Heart right ventricle (tissue), 16 donors: ENCODE data around the gene FGF18. TPM values are rescaled to one million over a fixed set of nuclear protein-coding genes. Genes with fewer than 3 reads are reported as not detected.
"Not testable (repeated sequence)": the region's sequence is repeated elsewhere in the genome, so short reads cannot be mapped to it uniquely, and the experiment has no call there.

ENCODE experiments used
- ATAC-seq, 8 donors: fragments of 200-7000 bp; cut with Tn5 transposase; one replicate each; pipeline ENCODE4 v1.9.1; 2020; ENCODE audit warnings: mild to moderate bottlenecking in 8 of 8, moderate library complexity in 8 of 8, moderate number of reproducible peaks in 1 of 8
- DNase-seq, 2 donors: peaks; one replicate each; pipeline ENCODE4 v3.0.0-alpha.2; 2020
- H3K27ac ChIP-seq, 10 donors: fragments of 200-600 bp; sonication (generic) in 2 of 10; one replicate each; pipeline versions ENCODE4 v1.5.0 to v1.8.0; 2020 to 2022; ENCODE audit warnings: mild to moderate bottlenecking in 3 of 10
- H3K27me3 ChIP-seq, 7 donors: fragments of 200-600 bp; one replicate each; pipeline ENCODE4 v1.8.0; 2021 to 2022; ENCODE audit warnings: mild to moderate bottlenecking in 2 of 7
- H3K36me3 ChIP-seq, 9 donors: fragments of 200-600 bp; sonication (generic) in 1 of 9; one replicate each; pipeline versions ENCODE4 v1.5.0 to v1.8.0; 2020 to 2022; ENCODE audit warnings: mild to moderate bottlenecking in 2 of 9
- H3K4me1 ChIP-seq, 9 donors: fragments of 200-600 bp; sonication (generic) in 1 of 9; one replicate each; pipeline versions ENCODE4 v1.5.0 to v1.8.0; 2020 to 2022; ENCODE audit warnings: mild to moderate bottlenecking in 4 of 9
- H3K4me3 ChIP-seq, 10 donors: fragments of 200-600 bp; sonication (generic) in 2 of 10; one replicate each; pipeline versions ENCODE4 v1.5.0 to v1.8.0; 2020 to 2022; ENCODE audit warnings: mild to moderate bottlenecking in 7 of 10, moderate library complexity in 2 of 10
- H3K9me3 ChIP-seq, 11 donors: fragments of 200-600 bp in 10 of 11; sonication (generic) in 2 of 11; one replicate each; pipeline versions ENCODE4 v1.5.0 to v1.8.0; 2013 to 2022; ENCODE audit warnings: mild to moderate bottlenecking in 2 of 11, control low read depth in 1 of 11, moderate library complexity in 1 of 11
- CTCF ChIP-seq, 9 donors: fragments of 200-600 bp; sonication (generic) in 2 of 9; IDR thresholded peaks; one replicate each; pipeline versions ENCODE4 v1.5.0 to v1.8.0; 2021 to 2022; ENCODE audit warnings: antibody characterized with exemption in 9 of 9, mild to moderate bottlenecking in 5 of 9, moderate library complexity in 1 of 9
- WGBS, 2 donors: extraction: QIAGEN DNeasy Blood & Tissue Kit; methylation state at CpG; one replicate each; pipeline ENCODE4 v1.1.7; 2013; ENCODE audit warnings: inconsistent platforms in 1 of 2; 5-methylcytosine and 5-hydroxymethylcytosine counted together
- intact Hi-C, 10 donors: fragments of 100-400 bp; cut with DNase I; formaldehyde crosslinking; loops; one replicate each; pipeline versions ENCODE4 v1.11.1 to v1.14.2; 2022
- polyA plus RNA-seq, 2 donors: library from polyadenylated mRNA; stranded (reverse); fragments of 200-250 nt; gene quantifications; one replicate each; pipeline ENCODE4 v1.2.3, GENCODE V29; 2013
- total RNA-seq, 10 donors: library from RNA; stranded (reverse); fragmentation: NEBNext Ultra II Directional in 3 of 10; extraction: Animal tissue kit (Norgen Biotek cat#: 25700) in 3 of 10; gene quantifications; one replicate each; pipeline versions ENCODE4 v1.2.1 to v1.2.4, GENCODE V29; 2021 to 2023
- donor health status: Arrhythmogenic right ventricular cardiomyopathy.
- donor health status: ischemic (EF 13 %, LVEDD 7.1; RV severe dilation, severe dysfunction).
- donor health status: healthy with polysubstance abuse.
- donor health status: DM: no; HTN: yes; CAD: no.
- donor health status: DM: no; HTN: no; CAD: no.
- donor health status: ischemic (EF 25% LVEDD 6.9; RV normal size, moderate dysfunction).
- donor health status: ischemic (EF 25% LVEDD 5.7; RV mildly dilated, moderate dysfunction).
- donor health status: healthy.
- donor health status: DM: yes; HTN: yes; CAD: no.
- donor health status: Ischemic cardiomyopathy.
- donor health status: ischemic (EF 35%, LVEDD 5.7; RV mildly dilated, moderate dysfunction).
- donor health status: nonischemic (EF 11% LVEDD 7.7; RV severe dilation, severe dysfunction).
- donor health status: DM: yes; HTN: yes; CAD: no.
- donor health status: PGD.
- donor health status: ischemic (EF 29% LVEDD 5.4; RV normal size, mild dysfunction).
- donor health status: nonischemic (EF 23%, LVEDD 6.1; RV moderate dilation, normal function).

The FGF18 gene
- total and polyA plus RNA-seq, 12 donors = 1.7 to 39.2 (median 13.7) TPM

GRCh38 chr5:171397190-171397589 lies 22.3 kb upstream of the FGF18 start:
- TF ChIP-seq CTCF (IDR thresholded peaks at IDR 0.05) = no peak
- WGBS, 2 donors = 85 to 88% methylated on average over 2 of the region's 2 CpGs
- ATAC-seq (no peak), DNase-seq (no peak)
- intact Hi-C loops = no loop called here
- no peak overlapping the region for H3K4me3 ChIP-seq
- H3K9me3 ChIP-seq = no peaks in the 10 kb centered on the region
- peaks cover 0 to 100% (median 28%) of the 10 kb centered on the region in 9 donors for H3K36me3 ChIP-seq
- H3K4me1 ChIP-seq = peaks cover 0 to 48% (median 27%) of the 10 kb centered on the region in 9 donors
- no peak overlapping the region for H3K27ac ChIP-seq
- H3K27me3 ChIP-seq = no peaks in the 10 kb centered on the region

- WGBS, 2 donors = 95 to 97% methylated on average over 4 of the region's 4 CpGs
- intact Hi-C loops = no loop called here
- no peak overlapping the region for H3K4me3 ChIP-seq
- DNase-seq (no peak), ATAC-seq (no peak)
- no peak overlapping the region for H3K27ac ChIP-seq
- no peaks in the 10 kb centered on the region for H3K27me3 ChIP-seq
- TF ChIP-seq CTCF (IDR thresholded peaks at IDR 0.05) = no peak
- peaks cover 0 to 98% (median 28%) of the 10 kb centered on the region in 9 donors for H3K36me3 ChIP-seq
- no peaks in the 10 kb centered on the region for H3K9me3 ChIP-seq
- H3K4me1 ChIP-seq = peaks cover 0 to 44% (median 24%) of the 10 kb centered on the region in 9 donors
Observed at GRCh38 chr5:171397599-171397998, 21.8 kb upstream of the FGF18 start.

GRCh38 chr5:171398660-171399059 lies 20.8 kb upstream of the FGF18 start:
- H3K27me3 ChIP-seq, intact Hi-C loops, DNase-seq, H3K4me3 ChIP-seq, H3K27ac ChIP-seq, H3K9me3 ChIP-seq: not testable (repeated sequence)
- WGBS, 2 donors = 91 to 94% methylated on average over 9 of the region's 9 CpGs
- ATAC-seq = peak in 3 of 8 donors; percentile 7 to 22 (median 18)
- Histone ChIP-seq H3K4me1 (peaks cover 0 to 43% (median 24%) of the 10 kb centered on the region in 9 donors), H3K36me3 (peaks cover 0 to 89% (median 19%) of the 10 kb centered on the region in 9 donors)

- Histone ChIP-seq H3K27ac (no peak overlapping the region), H3K9me3 (no peaks in the 10 kb centered on the region), H3K27me3 (no peaks in the 10 kb centered on the region), H3K4me3 (no peak overlapping the region), H3K36me3 (peaks cover 0 to 80% (median 19%) of the 10 kb centered on the region in 9 donors), H3K4me1 (peaks cover 0 to 46% (median 24%) of the 10 kb centered on the region in 9 donors)
- TF ChIP-seq CTCF (IDR thresholded peaks at IDR 0.05) = no peak
- no peak for ATAC-seq
- intact Hi-C loops = no loop called here
- WGBS, 2 donors = 80 to 90% methylated on average over 7 of the region's 7 CpGs
- DNase-seq = no peak
Observed at GRCh38 chr5:171400169-171400568, 19.3 kb upstream of the FGF18 start.

- TF ChIP-seq CTCF (IDR thresholded peaks at IDR 0.05) = no peak
- H3K9me3 ChIP-seq = no peaks in the 10 kb centered on the region
- H3K36me3 ChIP-seq = peaks cover 0 to 80% (median 30%) of the 10 kb centered on the region in 9 donors
Observed at GRCh38 chr5:171401167-171401947, 18.1 kb upstream of the FGF18 start.

GRCh38 chr5:171402751-171403150 lies 16.7 kb upstream of the FGF18 start:
- H3K27me3 ChIP-seq, DNase-seq, intact Hi-C loops, H3K4me3 ChIP-seq, H3K9me3 ChIP-seq, H3K27ac ChIP-seq, ATAC-seq: not testable (repeated sequence)
- H3K4me1 ChIP-seq = peaks cover 0 to 39% (median 21%) of the 10 kb centered on the region in 9 donors
- H3K36me3 ChIP-seq = peaks cover 0 to 80% (median 32%) of the 10 kb centered on the region in 9 donors

More at GRCh38 chr5:171401167-171401947, 18.1 kb upstream of the FGF18 start:
- Histone ChIP-seq H3K4me3 (no peak overlapping the region), H3K27me3 (no peaks in the 10 kb centered on the region), H3K4me1 (peaks cover 0 to 50% (median 23%) of the 10 kb centered on the region in 9 donors), H3K27ac (no peak overlapping the region)
- intact Hi-C loops = no loop called here
- DNase-seq = no peak
- peak in 2 of 8 donors; percentile 18 to 40 for ATAC-seq
- 96 to 97% methylated on average over 13 of the region's 13 CpGs for WGBS, 2 donors
